Neural progenitor cell (in vitro differentiated cells): ENCODE data around the gene ZP3.

Experiments
- CTCF ChIP-seq: fragments of 200-600 bp; sonication (generic); IDR thresholded peaks from 2 replicates; pipeline ENCODE4 v1.5.1; 2017; ENCODE audit warnings: antibody characterized with exemption, mild to moderate bottlenecking
- EZH2 ChIP-seq: fragments of 200-600 bp; sonication (generic); IDR thresholded peaks from 2 replicates; pipeline ENCODE4 v1.6.1; 2017; ENCODE audit warnings: antibody characterized with exemption, mild to moderate bottlenecking, moderate library complexity
- EZH2phosphoT487 ChIP-seq: fragments of 200-600 bp; sonication (generic); IDR thresholded peaks from 2 replicates; pipeline ENCODE4 v1.6.1; 2017; ENCODE audit warnings: antibody characterized with exemption

GRCh38 chr7:76412249-76412648 is 12.5 kb upstream of the ZP3 start:
- TF ChIP-seq CTCF (no peak), EZH2 (no peak), EZH2phosphoT487 (no peak)
